Frontal cortex (tissue), 4 donors: ENCODE data around the gene ZNF254. TPM values are rescaled to one million over a fixed set of nuclear protein-coding genes. Genes with fewer than 3 reads are reported as not detected.

Experiments used
- DNase-seq, 2 donors: peaks; one replicate each; pipeline ENCODE4 v3.0.0; 2012; ENCODE audit warnings: low spot score in 2 of 2
- FAIRE-seq: peaks from 2 replicates; lab custom pipeline; 2012; peaks lifted over from hg19 to GRCh38; lab: Jason Lieb, UNC
- total RNA-seq: library from RNA; depleted of rRNA; stranded (reverse); fragments of >200 nt; gene quantifications from one replicate; pipeline ENCODE4 v1.2.3, GENCODE V29; 2014
- donor health status: control.
- donor health status: control.
- donor health status: control.

ZNF254 gene
- total RNA-seq, 1 donor from 2014 or later = 112 TPM

DNA sequence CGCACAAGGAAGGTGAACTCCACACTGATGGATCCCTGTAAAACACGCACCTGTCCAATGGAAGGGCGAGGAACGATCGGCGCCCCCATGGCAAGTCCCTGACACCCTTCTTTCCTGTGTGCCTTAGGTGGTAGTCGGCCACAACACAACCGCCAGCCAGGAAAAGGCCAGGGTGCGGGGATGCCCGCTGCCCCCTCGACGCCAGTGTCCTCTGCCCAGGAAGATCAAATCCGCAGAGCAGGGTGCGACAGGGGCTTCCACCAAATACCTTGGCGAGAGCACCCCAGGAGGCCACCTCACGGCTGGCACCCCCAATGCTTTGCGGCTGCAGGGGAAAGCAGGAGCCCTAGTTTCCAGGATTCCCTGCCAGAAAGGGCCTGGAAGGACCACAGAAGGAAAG is 91.2 kb downstream of the ZNF254 start:
- DNase-seq = no peak
- no peak for FAIRE-seq

Other genes starting within 250 kb of the ZNF254 start
- 9.8 TPM for gene ZNF726, start 172.3 kb upstream of the ZNF254 start, total RNA-seq